AG04449 (cell line): Measurements from ENCODE around the gene SPECC1.

Experiments used
- CTCF ChIA-PET: fragments of 350-600 bp; formaldehyde crosslinking; extraction: SDS; loops from one replicate; lab custom pipeline; 2021; ENCODE audit warnings: antibody characterized with exemption; lab: Yijun Ruan, JAX
- POLR2A ChIA-PET: fragments of 400-600, 350-600 bp; formaldehyde crosslinking; extraction: SDS; loops from one replicate; lab custom pipeline; 2020; ENCODE audit warnings: antibody characterized with exemption, inconsistent platforms; lab: Yijun Ruan, JAX
- DNase-seq: peaks from one replicate; pipeline ENCODE4 v3.0.0-alpha.2; 2010; ENCODE audit warnings: low read depth, low spot score
- H3K4me3 ChIP-seq: 2 replicates; pipeline ENCODE4 v1.5.1; 2011; ENCODE audit warnings: low read depth, mild to moderate bottlenecking, control low read depth, low read length
- TF ChIP-seq, protein P1 (sequence below): IDR thresholded peaks from one replicate; pipeline ENCODE4 v1.5.1; 2011; ENCODE audit warnings: mild to moderate bottlenecking, moderate library complexity, low read length, control low read depth, inconsistent platforms; ENCODE audit not compliant: insufficient read depth; ENCODE audit errors: missing control alignments

Gene SPECC1

DNA sequence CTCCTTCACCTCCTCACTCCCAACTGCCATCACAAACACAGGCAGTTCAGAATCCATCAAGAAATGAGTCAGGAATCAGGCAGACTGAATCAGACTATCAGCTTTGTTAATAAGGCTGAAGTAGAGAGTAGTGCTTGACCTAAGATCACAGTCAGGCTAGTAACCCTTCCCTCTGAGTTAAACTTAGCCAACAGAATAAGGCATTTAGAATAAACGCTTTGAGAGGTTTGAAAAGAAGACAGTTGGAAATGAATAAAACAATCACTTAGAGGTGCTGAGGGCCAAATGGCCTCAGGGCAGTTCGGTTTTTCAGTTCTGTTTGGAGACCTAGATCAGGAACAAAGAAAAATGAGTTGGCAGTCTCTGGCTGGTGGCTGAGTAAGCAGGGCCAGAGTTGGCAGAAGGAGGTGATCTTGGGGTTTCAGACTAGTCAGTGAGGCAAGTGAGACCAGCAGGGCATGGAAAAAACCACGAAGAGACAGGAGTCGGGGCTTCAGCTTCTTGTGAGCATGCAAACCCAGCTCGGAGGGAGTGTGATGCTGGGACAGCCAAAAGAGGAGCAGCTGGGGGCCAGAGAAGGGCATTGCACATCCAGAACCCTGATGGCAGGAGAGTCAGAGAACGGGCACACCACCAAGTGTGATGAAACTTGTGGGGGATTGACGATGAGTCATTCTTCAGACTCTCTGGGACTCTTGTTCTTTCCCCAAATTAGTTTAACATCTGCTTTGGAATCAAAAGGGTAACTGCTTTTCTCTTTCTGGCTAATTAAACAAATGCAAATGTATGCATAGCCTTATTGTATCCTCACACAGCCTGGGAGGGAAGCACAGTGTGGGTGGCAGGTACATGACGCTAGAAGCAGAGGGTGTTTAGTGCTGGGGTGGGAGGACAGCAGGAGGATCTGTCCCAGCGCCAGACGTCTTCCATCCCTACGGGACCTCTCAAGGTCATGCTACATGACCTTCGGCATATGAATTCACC is 54.8 kb downstream of the SPECC1 start:
- CTCF ChIA-PET, result no interaction called here
- TF ChIP-seq, protein P1, sequence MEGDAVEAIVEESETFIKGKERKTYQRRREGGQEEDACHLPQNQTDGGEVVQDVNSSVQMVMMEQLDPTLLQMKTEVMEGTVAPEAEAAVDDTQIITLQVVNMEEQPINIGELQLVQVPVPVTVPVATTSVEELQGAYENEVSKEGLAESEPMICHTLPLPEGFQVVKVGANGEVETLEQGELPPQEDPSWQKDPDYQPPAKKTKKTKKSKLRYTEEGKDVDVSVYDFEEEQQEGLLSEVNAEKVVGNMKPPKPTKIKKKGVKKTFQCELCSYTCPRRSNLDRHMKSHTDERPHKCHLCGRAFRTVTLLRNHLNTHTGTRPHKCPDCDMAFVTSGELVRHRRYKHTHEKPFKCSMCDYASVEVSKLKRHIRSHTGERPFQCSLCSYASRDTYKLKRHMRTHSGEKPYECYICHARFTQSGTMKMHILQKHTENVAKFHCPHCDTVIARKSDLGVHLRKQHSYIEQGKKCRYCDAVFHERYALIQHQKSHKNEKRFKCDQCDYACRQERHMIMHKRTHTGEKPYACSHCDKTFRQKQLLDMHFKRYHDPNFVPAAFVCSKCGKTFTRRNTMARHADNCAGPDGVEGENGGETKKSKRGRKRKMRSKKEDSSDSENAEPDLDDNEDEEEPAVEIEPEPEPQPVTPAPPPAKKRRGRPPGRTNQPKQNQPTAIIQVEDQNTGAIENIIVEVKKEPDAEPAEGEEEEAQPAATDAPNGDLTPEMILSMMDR, result no peak
- peak; percentile 36 for DNase-seq
- no peak overlapping the region for H3K4me3 ChIP-seq
- POLR2A ChIA-PET, result no interaction called here

DNA sequence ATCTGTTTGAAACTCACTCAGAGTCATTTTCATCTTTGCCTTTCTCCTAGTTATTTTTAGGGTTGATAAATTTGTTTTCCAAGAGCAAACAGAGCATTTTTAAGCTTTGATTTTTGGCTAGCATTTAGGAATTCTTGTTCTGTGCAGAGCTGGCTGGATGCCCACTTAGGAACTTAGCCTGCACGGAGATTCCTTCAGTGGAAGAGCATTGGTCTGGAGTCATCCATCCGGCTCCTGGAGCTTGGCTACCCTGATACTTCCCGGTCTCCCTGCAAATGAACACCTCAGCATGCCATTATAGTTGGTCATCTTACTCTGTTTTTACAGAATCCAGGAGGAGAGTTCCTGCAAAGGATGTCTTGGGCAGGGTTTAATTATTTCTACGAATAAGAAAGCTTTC is 57.1 kb downstream of the SPECC1 start:
- CTCF ChIA-PET, result interaction anchor here (1.0 kb wide), 1 partner anchor 58 kb away, joined by 3 read pairs; no protein-coding TSS in a partner anchor
- TF ChIP-seq, protein P1, result no peak
- no peak overlapping the region for H3K4me3 ChIP-seq
- POLR2A ChIA-PET, result no interaction called here
- peak; percentile 16 for DNase-seq

DNA sequence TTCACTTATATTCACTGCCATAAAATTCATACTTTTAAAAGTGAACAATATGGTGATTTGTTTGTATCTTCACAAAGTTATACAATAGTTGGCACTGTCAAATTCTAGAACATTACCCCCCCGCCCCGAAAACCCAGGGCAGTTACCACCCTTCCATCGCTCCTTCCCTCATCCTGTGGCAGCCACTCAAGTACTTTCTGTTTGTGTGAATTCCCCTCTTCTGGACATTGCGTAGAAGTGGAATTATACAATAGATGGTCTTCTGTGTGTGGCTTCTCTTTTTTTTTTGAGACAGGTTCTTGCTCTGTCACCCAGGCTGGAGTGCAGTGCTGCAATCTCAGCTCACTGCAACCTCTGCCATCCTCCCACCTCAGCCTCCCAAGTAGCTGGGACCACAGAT is 58.6 kb downstream of the SPECC1 start:
- POLR2A ChIA-PET, result no interaction called here
- no peak for DNase-seq
- TF ChIP-seq, protein P1, result no peak
- H3K4me3 ChIP-seq, result no peak overlapping the region
- CTCF ChIA-PET, result no interaction called here

DNA sequence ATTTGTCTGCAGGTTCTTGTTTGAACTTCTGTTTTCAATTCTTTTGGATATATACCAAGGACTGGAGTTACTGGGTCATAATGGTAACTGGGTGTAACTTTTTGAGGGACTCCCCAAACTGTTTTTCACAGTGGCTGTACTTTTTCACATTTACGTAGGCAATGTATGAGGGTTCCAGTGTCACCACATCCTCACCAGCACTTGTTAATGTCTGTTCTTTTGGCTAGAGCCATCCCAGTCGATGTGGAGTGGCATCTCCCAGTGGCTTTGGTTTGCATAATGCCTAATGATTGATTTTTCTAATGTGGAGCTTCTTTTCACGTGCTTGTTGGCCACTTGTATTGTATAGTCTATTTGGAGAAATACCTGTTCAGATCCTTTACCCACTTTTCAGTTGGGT is 59.3 kb downstream of the SPECC1 start:
- TF ChIP-seq, protein P1, result no peak
- POLR2A ChIA-PET, result no interaction called here
- CTCF ChIA-PET, result no interaction called here
- no peak for DNase-seq
- no peak overlapping the region for H3K4me3 ChIP-seq

DNA sequence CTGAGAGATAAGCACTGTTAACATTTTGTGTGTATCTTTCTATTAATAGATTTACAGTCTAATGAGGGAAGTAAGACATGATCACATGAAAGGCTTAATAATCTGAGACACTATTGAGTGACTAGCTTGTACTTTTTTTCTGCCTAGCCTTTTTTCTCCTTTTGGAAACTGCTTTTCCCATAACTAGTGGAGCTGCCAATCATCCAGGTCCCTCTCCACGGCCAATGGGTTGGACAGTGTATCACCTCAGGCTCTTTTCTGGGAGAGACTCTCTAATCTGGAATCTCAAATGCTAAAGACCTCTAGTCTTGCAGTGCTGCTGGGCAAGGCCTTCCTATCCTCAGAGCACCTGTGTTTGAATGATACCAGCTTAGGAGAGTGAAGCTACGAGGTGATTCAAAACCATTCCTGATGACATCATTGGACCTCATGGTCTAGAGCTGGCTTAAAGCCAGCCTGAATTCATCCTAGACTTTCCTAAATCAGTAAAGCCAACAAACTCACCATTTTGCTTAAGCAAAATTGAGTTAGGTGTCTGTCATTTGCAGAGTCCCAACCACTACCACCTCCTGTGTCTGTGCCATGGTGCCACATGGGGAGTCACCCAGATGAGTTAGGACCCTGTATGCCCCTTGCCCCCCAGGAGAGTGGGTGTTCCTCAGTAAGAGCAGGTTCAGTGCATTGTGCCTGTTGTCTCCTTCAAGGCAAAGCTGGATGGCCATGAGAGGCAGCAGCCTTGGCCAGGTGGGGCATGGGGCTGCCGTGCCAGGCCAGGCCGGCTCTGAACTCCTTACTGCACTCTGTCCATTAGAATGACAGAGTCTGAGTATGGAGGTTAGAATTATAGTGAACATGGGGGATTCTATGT is 62.9 kb downstream of the SPECC1 start:
- ChIA-PET CTCF (interaction anchor here (0.9 kb wide), 1 partner anchor 63 kb away, joined by 3 read pairs; the partner anchor contains the start of gene SPECC1), POLR2A (no interaction called here)
- H3K4me3 ChIP-seq, result no peak overlapping the region
- DNase-seq, result no peak
- TF ChIP-seq, protein P1, result no peak

DNA sequence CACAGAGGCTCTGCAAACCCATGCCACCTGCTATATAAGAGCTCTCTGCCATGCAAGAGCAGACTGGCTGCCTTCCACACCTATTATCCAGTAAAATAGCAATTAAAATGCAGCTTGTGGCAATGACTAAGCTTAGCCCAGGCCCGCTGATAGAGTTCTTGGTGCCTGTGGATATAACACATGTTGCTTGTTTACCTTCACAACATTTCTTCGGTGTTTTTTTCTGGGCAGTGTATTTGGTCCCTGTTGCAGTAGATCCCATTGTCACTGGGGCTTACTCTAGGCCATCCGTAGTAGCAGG is 63.5 kb downstream of the SPECC1 start:
- DNase-seq, result no peak
- CTCF ChIA-PET, result no interaction called here

More for the DNA sequence above, 63.5 kb downstream of the SPECC1 start:
- no peak overlapping the region for H3K4me3 ChIP-seq
- TF ChIP-seq, protein P1, result no peak
- POLR2A ChIA-PET, result no interaction called here
